NCI-H1436 (cell line): ENCODE measurements around the gene PCDHB1.
"Not testable (repeated sequence)": the region's sequence is repeated elsewhere in the genome, so short reads cannot be mapped to it uniquely, and the experiment has no call there.

Experiments used
- DNase-seq: peaks from one replicate; lab custom pipeline; 2025; lab: John Stamatoyannopoulos, UW

Gene PCDHB1

DNA sequence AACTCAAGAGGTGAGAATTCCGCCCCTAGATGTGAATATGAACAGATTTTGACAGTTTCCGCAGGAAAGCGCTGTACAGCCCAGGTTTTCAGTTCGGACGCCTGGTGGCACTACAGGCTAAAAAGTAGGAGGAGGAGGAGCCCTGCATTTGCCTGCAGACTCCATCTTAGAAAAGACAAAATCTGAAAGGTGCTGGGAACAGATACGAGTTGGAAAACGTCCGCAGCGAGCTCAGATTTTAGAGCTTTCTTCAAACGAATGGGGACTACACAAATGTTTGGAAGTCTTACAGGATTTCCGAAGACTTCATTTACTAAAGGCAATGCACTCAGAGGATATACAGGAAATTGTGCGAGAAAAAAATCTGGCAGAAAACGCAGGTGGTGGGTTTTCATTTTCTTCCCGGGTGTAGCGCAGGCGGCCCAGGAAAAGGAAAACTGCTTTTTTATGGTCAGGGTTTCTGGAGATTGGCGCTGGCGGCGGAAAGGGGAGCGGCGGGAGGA lies 33.4 kb downstream of the PCDHB1 start:
- DNase-seq, result peak; percentile 57

DNA sequence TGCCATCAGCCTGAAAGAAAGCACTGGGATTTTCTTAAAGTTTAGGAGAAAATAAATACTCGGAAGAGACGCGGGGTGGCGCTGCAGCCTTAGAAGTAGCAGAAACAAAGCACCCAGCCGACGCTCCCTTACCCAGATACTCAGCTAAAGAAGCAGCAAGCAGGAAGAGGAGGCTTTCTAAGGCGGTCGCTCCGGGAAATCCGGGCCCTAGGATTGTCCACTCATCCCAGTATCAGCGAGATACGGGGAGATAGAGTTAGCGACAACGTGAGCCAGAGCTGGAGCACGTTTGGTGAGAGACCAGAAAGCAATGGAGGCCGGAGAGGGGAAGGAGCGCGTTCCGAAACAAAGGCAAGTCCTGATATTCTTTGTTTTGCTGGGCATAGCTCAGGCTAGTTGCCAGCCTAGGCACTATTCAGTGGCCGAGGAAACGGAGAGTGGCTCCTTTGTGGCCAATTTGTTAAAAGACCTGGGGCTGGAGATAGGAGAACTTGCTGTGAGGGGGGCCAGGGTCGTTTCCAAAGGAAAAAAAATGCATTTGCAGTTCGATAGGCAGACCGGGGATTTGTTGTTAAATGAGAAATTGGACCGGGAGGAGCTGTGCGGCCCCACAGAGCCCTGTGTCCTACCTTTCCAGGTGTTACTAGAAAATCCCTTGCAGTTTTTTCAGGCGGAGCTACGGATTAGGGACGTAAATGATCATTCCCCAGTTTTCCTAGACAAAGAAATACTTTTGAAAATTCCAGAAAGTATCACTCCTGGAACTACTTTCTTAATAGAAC lies 43.5 kb downstream of the PCDHB1 start, which contains the start of gene PCDHB2:
PCDHB2 (plus strand) TSS at position 135 of the 782 bp plus-strand sequence; CDS start at position 311, 176 bp downstream.
- peak; percentile 59 for DNase-seq

- no peak for DNase-seq
These were observed 44.1 kb downstream of the PCDHB1 start for GRCh38 chr5:141095263-141095641.

- DNase-seq, result not testable (repeated sequence)
These were observed 45.0 kb downstream of the PCDHB1 start for GRCh38 chr5:141096181-141096580.

- DNase-seq, result not testable (repeated sequence)
These were observed 45.4 kb downstream of the PCDHB1 start for GRCh38 chr5:141096586-141096985.

- DNase-seq, result peak; percentile 25
These were observed 49.1 kb downstream of the PCDHB1 start, which contains the start of gene PCDHB3 for GRCh38 chr5:141100243-141100805. Gene PCDHB3 (plus strand): TSS chr5:141100473. CDS start chr5:141100650, 177 bp downstream.

GRCh38 chr5:141101059-141101458 lies 49.9 kb downstream of the PCDHB1 start:
- DNase-seq, result no peak

- DNase-seq, result not testable (repeated sequence)
These were observed 50.9 kb downstream of the PCDHB1 start for GRCh38 chr5:141102070-141102469.

- not testable (repeated sequence) for DNase-seq
These were observed 51.3 kb downstream of the PCDHB1 start for GRCh38 chr5:141102471-141102870.

- no peak for DNase-seq
These were observed 54.2 kb downstream of the PCDHB1 start for GRCh38 chr5:141105350-141105749.
